Caco-2 (cell line): Measurements from ENCODE around the gene PROM2. TPM values are rescaled to one million over a fixed set of nuclear protein-coding genes. Genes with fewer than 3 reads are reported as not detected.

Experiments
- BruUV-seq: library from RNA; stranded (reverse); fragments of 400-500 nt; replicated peaks from 2 replicates; lab custom pipeline; 2021; lab: Mats Ljungman, UMichigan
- CTCF ChIA-PET: fragments of 300-600 bp; sonication (Branson Sonifier 250); formaldehyde crosslinking; loops from one replicate; lab custom pipeline; 2022; ENCODE audit warnings: antibody characterized with exemption; lab: Charles Lee
- POLR2A ChIA-PET: fragments of 300-600 bp; sonication (Branson Sonifier 250); formaldehyde crosslinking; loops from one replicate; lab custom pipeline; 2022; ENCODE audit warnings: antibody characterized with exemption; lab: Charles Lee
- DNase-seq, 2 experiments: peaks; one replicate each; pipeline versions ENCODE4 v3.0.0 to v3.0.0-alpha.2; 2020 to 2022
- H3K27me3 ChIP-seq: replicated peaks from 2 replicates; pipeline ENCODE4 v1.6.0; 2011; ENCODE audit warnings: low read length; ENCODE audit not compliant: control insufficient read depth, insufficient read depth
- H3K36me3 ChIP-seq: 2 replicates; pipeline ENCODE4 v1.5.1; 2011; ENCODE audit warnings: low read length; ENCODE audit not compliant: control insufficient read depth, insufficient read depth
- H3K4me1 ChIP-seq: fragments of 250-450 bp; sonication (Bioruptor Pico); 2 replicates; pipeline ENCODE4 v1.5.1; 2020; ENCODE audit warnings: mild to moderate bottlenecking
- H3K4me3 ChIP-seq: 2 replicates; pipeline ENCODE4 v1.5.1; 2011; ENCODE audit warnings: low read depth, mild to moderate bottlenecking, control low read depth, low read length
- H3K9me3 ChIP-seq: fragments of 250-450 bp; sonication (Bioruptor Pico); 2 replicates; pipeline ENCODE4 v1.5.1; 2020; ENCODE audit warnings: mild to moderate bottlenecking, moderate library complexity
- H3K27ac Mint-ChIP-seq: one replicate; pipeline ENCODE4 v1.8.0; 2022; ENCODE audit warnings: mixed read lengths; ENCODE audit not compliant: unreplicated experiment
- H3K27me3 Mint-ChIP-seq: one replicate; pipeline ENCODE4 v1.8.0; 2022; ENCODE audit warnings: mixed read lengths; ENCODE audit not compliant: insufficient read depth, unreplicated experiment
- H3K36me3 Mint-ChIP-seq: one replicate; pipeline ENCODE4 v1.8.0; 2022; ENCODE audit warnings: mild to moderate bottlenecking, mixed read lengths; ENCODE audit not compliant: insufficient read depth, unreplicated experiment
- H3K4me1 Mint-ChIP-seq: one replicate; pipeline ENCODE4 v1.8.0; 2022; ENCODE audit warnings: low read depth, mixed read lengths; ENCODE audit not compliant: unreplicated experiment
- H3K4me3 Mint-ChIP-seq: one replicate; pipeline ENCODE4 v1.8.0; 2022; ENCODE audit warnings: mild to moderate bottlenecking, moderate library complexity, mixed read lengths; ENCODE audit not compliant: unreplicated experiment
- H3K9me3 Mint-ChIP-seq: one replicate; pipeline ENCODE4 v1.8.0; 2022; ENCODE audit warnings: mixed read lengths; ENCODE audit not compliant: unreplicated experiment
- intact Hi-C: fragments of 100-400 bp; cut with micrococcal nuclease; formaldehyde crosslinking; loops from one replicate; pipeline ENCODE4 v1.10.0; 2022; ENCODE audit not compliant: unreplicated experiment
- total RNA-seq: library from RNA; stranded (reverse); gene quantifications from 2 replicates; pipeline ENCODE4 v1.2.3, GENCODE V29; 2022
- TF ChIP-seq, protein P1 (sequence below), 2 experiments: fragments of 200-600 bp in 1 of 2; IDR thresholded peaks; 1 replicate in 1 of 2; 2 replicates in 1 of 2; pipeline versions ENCODE4 v1.5.1 to v1.8.0; 2011 to 2022; ENCODE audit warnings: antibody characterized with exemption in 1 of 2, control low read depth in 1 of 2, inconsistent platforms in 1 of 2, low read depth in 1 of 2, low read length in 1 of 2, mild to moderate bottlenecking in 1 of 2, moderate library complexity in 1 of 2; ENCODE audit not compliant: insufficient read depth in 1 of 2, severe bottlenecking in 1 of 2, unreplicated experiment in 1 of 2

The PROM2 gene
- total RNA-seq, 1 experiment from 2014 or later = 0.82 TPM

DNA sequence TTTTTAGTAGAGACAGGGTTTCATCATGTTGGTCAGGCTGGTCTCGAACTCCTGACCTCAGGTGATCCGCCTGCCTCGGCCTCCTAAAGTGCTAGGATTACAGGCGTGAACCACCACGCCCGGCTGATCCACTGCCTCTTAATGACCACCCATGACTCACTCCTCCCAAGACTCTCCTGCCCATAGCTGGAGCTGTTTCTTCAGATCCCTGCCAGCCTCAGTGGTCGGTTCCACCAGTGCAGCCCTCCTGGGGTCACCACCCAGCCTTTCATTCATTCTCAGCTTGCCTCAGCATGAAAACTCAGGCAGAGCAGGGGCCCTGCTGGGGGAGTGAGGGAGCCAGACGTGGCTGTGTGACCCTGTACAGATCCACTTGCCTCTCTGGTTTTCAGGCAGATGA is 35.4 kb downstream of the PROM2 start:
- Histone ChIP-seq H3K36me3 (no peaks in the 10 kb centered on the region), H3K27me3 (no peaks in the 10 kb centered on the region; the same call in none of the 2 replicates), H3K4me3 (no peak overlapping the region), H3K9me3 (no peaks in the 10 kb centered on the region), H3K4me1 (no peaks in the 10 kb centered on the region; the same call in 1 of the 2 replicates)
- no peak overlapping the region for H3K4me3 Mint-ChIP-seq
- H3K27me3 Mint-ChIP-seq = no peaks in the 10 kb centered on the region
- no TSS peak for BruUV-seq
- DNase-seq = no peak
- H3K36me3 Mint-ChIP-seq = no peaks in the 10 kb centered on the region
- H3K9me3 Mint-ChIP-seq = no peaks in the 10 kb centered on the region
- ChIA-PET POLR2A (no interaction called here), CTCF (interaction anchor here (0.7 kb wide), 1 partner anchor 256 kb away, joined by 5 read pairs; no protein-coding TSS in a partner anchor)
- intact Hi-C loops = no loop called here
- H3K4me1 Mint-ChIP-seq = no peaks in the 10 kb centered on the region
- H3K27ac Mint-ChIP-seq = no peak overlapping the region
- TF ChIP-seq, protein P1, sequence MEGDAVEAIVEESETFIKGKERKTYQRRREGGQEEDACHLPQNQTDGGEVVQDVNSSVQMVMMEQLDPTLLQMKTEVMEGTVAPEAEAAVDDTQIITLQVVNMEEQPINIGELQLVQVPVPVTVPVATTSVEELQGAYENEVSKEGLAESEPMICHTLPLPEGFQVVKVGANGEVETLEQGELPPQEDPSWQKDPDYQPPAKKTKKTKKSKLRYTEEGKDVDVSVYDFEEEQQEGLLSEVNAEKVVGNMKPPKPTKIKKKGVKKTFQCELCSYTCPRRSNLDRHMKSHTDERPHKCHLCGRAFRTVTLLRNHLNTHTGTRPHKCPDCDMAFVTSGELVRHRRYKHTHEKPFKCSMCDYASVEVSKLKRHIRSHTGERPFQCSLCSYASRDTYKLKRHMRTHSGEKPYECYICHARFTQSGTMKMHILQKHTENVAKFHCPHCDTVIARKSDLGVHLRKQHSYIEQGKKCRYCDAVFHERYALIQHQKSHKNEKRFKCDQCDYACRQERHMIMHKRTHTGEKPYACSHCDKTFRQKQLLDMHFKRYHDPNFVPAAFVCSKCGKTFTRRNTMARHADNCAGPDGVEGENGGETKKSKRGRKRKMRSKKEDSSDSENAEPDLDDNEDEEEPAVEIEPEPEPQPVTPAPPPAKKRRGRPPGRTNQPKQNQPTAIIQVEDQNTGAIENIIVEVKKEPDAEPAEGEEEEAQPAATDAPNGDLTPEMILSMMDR (IDR thresholded peaks at IDR 0.05; ENCODE audit: insufficient read depth in 1 of 2, low read depth in 1 of 2, low read length in 1 of 2, severe bottlenecking in 1 of 2, unreplicated experiment in 1 of 2) = no peak

DNA sequence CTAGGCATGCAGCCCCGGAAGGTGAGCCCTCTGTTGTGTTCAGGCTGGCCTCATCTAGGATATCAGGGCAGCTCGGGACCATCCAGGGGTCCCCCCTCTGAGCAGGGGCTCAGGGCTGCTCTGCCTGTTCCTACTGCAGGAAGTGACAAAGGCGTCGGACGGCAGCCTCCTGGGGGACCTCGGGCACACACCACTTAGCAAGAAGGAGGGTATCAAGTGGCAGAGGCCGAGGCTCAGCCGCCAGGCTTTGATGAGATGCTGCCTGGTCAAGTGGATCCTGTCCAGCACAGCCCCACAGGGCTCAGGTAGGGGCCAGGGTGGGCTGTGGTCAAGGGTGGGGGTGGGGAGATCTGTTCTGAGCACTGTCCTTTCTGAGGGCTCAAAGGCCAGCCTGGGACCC is 36.0 kb downstream of the PROM2 start:
- Mint-ChIP-seq H3K4me3 (no peak overlapping the region), H3K27me3 (no peaks in the 10 kb centered on the region), H3K4me1 (no peaks in the 10 kb centered on the region), H3K9me3 (no peaks in the 10 kb centered on the region), H3K27ac (no peak overlapping the region), H3K36me3 (no peaks in the 10 kb centered on the region)
- CTCF ChIA-PET = no interaction called here
- Histone ChIP-seq H3K4me1 (no peaks in the 10 kb centered on the region; the same call in 1 of the 2 replicates), H3K9me3 (no peaks in the 10 kb centered on the region), H3K27me3 (no peaks in the 10 kb centered on the region; the same call in none of the 2 replicates), H3K4me3 (no peak overlapping the region), H3K36me3 (no peaks in the 10 kb centered on the region)
- intact Hi-C loops = no loop called here
- POLR2A ChIA-PET = interaction anchor here (0.6 kb wide), 1 partner anchor 91 kb away, joined by 3 read pairs; no protein-coding TSS in a partner anchor
- DNase-seq = no peak
- no TSS peak for BruUV-seq
- TF ChIP-seq, protein P1 (IDR thresholded peaks at IDR 0.05; ENCODE audit: insufficient read depth in 1 of 2, low read depth in 1 of 2, low read length in 1 of 2, severe bottlenecking in 1 of 2, unreplicated experiment in 1 of 2) = no peak

DNA sequence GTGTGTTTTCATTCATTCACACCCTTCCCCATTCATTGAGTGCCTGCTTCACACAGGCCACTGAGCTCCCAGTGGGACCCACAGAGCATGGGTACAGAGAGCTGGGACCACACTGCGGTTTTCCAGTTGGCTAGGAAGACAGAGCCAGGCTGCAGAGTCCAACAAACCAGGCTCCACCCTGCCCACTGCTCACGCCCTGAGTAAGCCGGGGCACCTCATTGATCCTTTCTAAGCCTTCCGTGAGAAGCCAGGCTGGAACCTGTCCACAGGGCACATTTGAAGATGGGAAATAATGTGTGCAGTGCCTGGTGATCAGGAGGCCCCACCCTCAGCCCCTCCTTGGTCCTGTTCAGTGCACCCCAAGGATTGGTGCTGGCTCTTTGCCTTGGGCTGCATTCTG is 36.4 kb downstream of the PROM2 start:
- H3K27ac Mint-ChIP-seq = no peak overlapping the region
- Histone ChIP-seq H3K4me3 (no peak overlapping the region), H3K4me1 (no peaks in the 10 kb centered on the region; the same call in 1 of the 2 replicates), H3K36me3 (no peaks in the 10 kb centered on the region), H3K27me3 (no peaks in the 10 kb centered on the region; the same call in none of the 2 replicates), H3K9me3 (no peaks in the 10 kb centered on the region)
- no peaks in the 10 kb centered on the region for H3K27me3 Mint-ChIP-seq
- TF ChIP-seq, protein P1 (IDR thresholded peaks at IDR 0.05; ENCODE audit: insufficient read depth in 1 of 2, low read depth in 1 of 2, low read length in 1 of 2, severe bottlenecking in 1 of 2, unreplicated experiment in 1 of 2) = no peak
- ChIA-PET POLR2A (interaction anchor here (0.6 kb wide), 1 partner anchor 91 kb away, joined by 3 read pairs; no protein-coding TSS in a partner anchor), CTCF (no interaction called here)
- DNase-seq = no peak
- no peaks in the 10 kb centered on the region for H3K9me3 Mint-ChIP-seq
- H3K36me3 Mint-ChIP-seq = no peaks in the 10 kb centered on the region
- H3K4me1 Mint-ChIP-seq = no peaks in the 10 kb centered on the region
- no peak overlapping the region for H3K4me3 Mint-ChIP-seq
- no TSS peak for BruUV-seq
- intact Hi-C loops = no loop called here
